ENCODE measurements around the gene BRK1.

BRK1 gene

DNA sequence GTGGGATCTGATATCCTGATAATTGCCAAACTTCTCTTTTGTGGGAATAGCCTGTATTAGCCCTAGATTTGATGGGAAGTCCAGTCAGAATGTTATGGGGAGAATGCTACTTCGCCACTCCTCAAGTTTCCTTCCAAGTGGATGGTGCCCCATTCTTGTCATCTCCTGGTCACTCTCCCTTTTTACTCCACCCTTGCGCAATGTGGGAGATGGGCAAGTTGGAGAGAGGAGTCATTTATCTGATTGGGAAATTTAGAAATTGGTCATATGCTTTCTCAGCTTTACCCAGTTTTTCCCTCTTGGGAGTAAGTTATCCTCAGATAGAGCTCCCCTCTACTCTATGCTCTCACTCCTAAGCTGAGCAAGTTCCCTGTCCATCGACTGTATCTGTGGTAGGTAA is 21.8 kb upstream of the BRK1 start:
- Histone ChIP-seq H3K36me3 (ENCODE audit: insufficient read depth, low read length) (peaks cover 74% of the 10 kb centered on the region), H4K20me1 (ENCODE audit: insufficient read depth, low read length) (no peaks in the 10 kb centered on the region), H3F3A (ENCODE audit: insufficient read depth, low read length) (no peaks in the 10 kb centered on the region)

GRCh38 chr3:10099041-10099440 is 16.4 kb upstream of the BRK1 start:
- TF ChIP-seq, protein P1, sequence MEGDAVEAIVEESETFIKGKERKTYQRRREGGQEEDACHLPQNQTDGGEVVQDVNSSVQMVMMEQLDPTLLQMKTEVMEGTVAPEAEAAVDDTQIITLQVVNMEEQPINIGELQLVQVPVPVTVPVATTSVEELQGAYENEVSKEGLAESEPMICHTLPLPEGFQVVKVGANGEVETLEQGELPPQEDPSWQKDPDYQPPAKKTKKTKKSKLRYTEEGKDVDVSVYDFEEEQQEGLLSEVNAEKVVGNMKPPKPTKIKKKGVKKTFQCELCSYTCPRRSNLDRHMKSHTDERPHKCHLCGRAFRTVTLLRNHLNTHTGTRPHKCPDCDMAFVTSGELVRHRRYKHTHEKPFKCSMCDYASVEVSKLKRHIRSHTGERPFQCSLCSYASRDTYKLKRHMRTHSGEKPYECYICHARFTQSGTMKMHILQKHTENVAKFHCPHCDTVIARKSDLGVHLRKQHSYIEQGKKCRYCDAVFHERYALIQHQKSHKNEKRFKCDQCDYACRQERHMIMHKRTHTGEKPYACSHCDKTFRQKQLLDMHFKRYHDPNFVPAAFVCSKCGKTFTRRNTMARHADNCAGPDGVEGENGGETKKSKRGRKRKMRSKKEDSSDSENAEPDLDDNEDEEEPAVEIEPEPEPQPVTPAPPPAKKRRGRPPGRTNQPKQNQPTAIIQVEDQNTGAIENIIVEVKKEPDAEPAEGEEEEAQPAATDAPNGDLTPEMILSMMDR (IDR thresholded peaks at IDR 0.05; ENCODE audit: low read length): no peak
- no peak for TF ChIP-seq EZH2 (IDR thresholded peaks at IDR 0.05; ENCODE audit: borderline replicate concordance, low read length)
- H3K4me1 ChIP-seq (ENCODE audit: insufficient read depth, low read length, severe bottlenecking): no peaks in the 10 kb centered on the region
- H3K4me3 ChIP-seq (ENCODE audit: low read depth, low read length, poor library complexity, severe bottlenecking): no peak overlapping the region
- no peaks in the 10 kb centered on the region for H3K79me2 ChIP-seq (ENCODE audit: insufficient read depth, low read length)
- no peaks in the 10 kb centered on the region for H3K9me2 ChIP-seq (ENCODE audit: low read depth, low read length)
- H3K36me3 ChIP-seq (ENCODE audit: insufficient read depth, low read length): peaks cover 58% of the 10 kb centered on the region
- H3K9ac ChIP-seq (ENCODE audit: low read length): no peak overlapping the region
- H3F3A ChIP-seq (ENCODE audit: insufficient read depth, low read length): no peaks in the 10 kb centered on the region
- H2AFZ ChIP-seq (ENCODE audit: low read length): no peak overlapping the region
- H3K27me3 ChIP-seq (ENCODE audit: insufficient read depth, low read length): no peaks in the 10 kb centered on the region
- H3K27ac ChIP-seq (ENCODE audit: low read depth, low read length, poor library complexity, severe bottlenecking): no peak overlapping the region
- no peak overlapping the region for H3K4me2 ChIP-seq (ENCODE audit: low read length)
- H3K9me3 ChIP-seq (ENCODE audit: low read length): no peaks in the 10 kb centered on the region
- no peaks in the 10 kb centered on the region for H4K20me1 ChIP-seq (ENCODE audit: insufficient read depth, low read length)

More for the DNA sequence above, 21.8 kb upstream of the BRK1 start:
- no peak for TF ChIP-seq EZH2 (IDR thresholded peaks at IDR 0.05; ENCODE audit: borderline replicate concordance, low read length)
- TF ChIP-seq, protein P1 (IDR thresholded peaks at IDR 0.05; ENCODE audit: low read length): no peak
- no peaks in the 10 kb centered on the region for H3K9me3 ChIP-seq (ENCODE audit: low read length)
- no peaks in the 10 kb centered on the region for H3K4me1 ChIP-seq (ENCODE audit: insufficient read depth, low read length, severe bottlenecking)
- no peak overlapping the region for H2AFZ ChIP-seq (ENCODE audit: low read length)
- no peaks in the 10 kb centered on the region for H3K79me2 ChIP-seq (ENCODE audit: insufficient read depth, low read length)
- H3K4me3 ChIP-seq (ENCODE audit: low read depth, low read length, poor library complexity, severe bottlenecking): no peak overlapping the region
- no peak overlapping the region for H3K27ac ChIP-seq (ENCODE audit: low read depth, low read length, poor library complexity, severe bottlenecking)
- H3K9me2 ChIP-seq (ENCODE audit: low read depth, low read length): no peaks in the 10 kb centered on the region
- H3K9ac ChIP-seq (ENCODE audit: low read length): no peak overlapping the region
- H3K4me2 ChIP-seq (ENCODE audit: low read length): no peak overlapping the region
- H3K27me3 ChIP-seq (ENCODE audit: insufficient read depth, low read length): no peaks in the 10 kb centered on the region

GRCh38 chr3:10106919-10107318 is 8.6 kb upstream of the BRK1 start:
- Histone ChIP-seq H3K9me3 (ENCODE audit: low read length) (no peaks in the 10 kb centered on the region), H3K4me3 (ENCODE audit: low read depth, low read length, poor library complexity, severe bottlenecking) (no peak overlapping the region), H3K79me2 (ENCODE audit: insufficient read depth, low read length) (no peaks in the 10 kb centered on the region), H3K9me2 (ENCODE audit: low read depth, low read length) (no peaks in the 10 kb centered on the region), H3K4me2 (ENCODE audit: low read length) (no peak overlapping the region), H4K20me1 (ENCODE audit: insufficient read depth, low read length) (no peaks in the 10 kb centered on the region), H3K27ac (ENCODE audit: low read depth, low read length, poor library complexity, severe bottlenecking) (no peak overlapping the region), H3K9ac (ENCODE audit: low read length) (no peak overlapping the region), H3K4me1 (ENCODE audit: insufficient read depth, low read length, severe bottlenecking) (no peaks in the 10 kb centered on the region), H3F3A (ENCODE audit: insufficient read depth, low read length) (no peaks in the 10 kb centered on the region), H2AFZ (ENCODE audit: low read length) (no peak overlapping the region), H3K27me3 (ENCODE audit: insufficient read depth, low read length) (no peaks in the 10 kb centered on the region), H3K36me3 (ENCODE audit: insufficient read depth, low read length) (peaks cover under 1% of the 10 kb centered on the region; the same call in 1 of the 2 replicates)
- TF ChIP-seq, protein P1 (IDR thresholded peaks at IDR 0.05; ENCODE audit: low read length): no peak
- TF ChIP-seq EZH2 (IDR thresholded peaks at IDR 0.05; ENCODE audit: borderline replicate concordance, low read length): no peak
